PC-9 (cell line): ENCODE data around the gene SLX4IP. TPM values are rescaled to one million over a fixed set of nuclear protein-coding genes. Genes with fewer than 3 reads are reported as not detected.

Experiments
- BruUV-seq: library from RNA; stranded (reverse); fragments of 400-500 nt; replicated peaks from 2 replicates; lab custom pipeline; 2021; lab: Mats Ljungman, UMichigan
- CTCF ChIA-PET: fragments of 300-600 bp; sonication (Branson Sonifier 250); formaldehyde crosslinking; loops from one replicate; lab custom pipeline; 2022; ENCODE audit warnings: antibody characterized with exemption; lab: Charles Lee
- POLR2A ChIA-PET: fragments of 300-600 bp; sonication (Branson Sonifier 250); formaldehyde crosslinking; loops from one replicate; lab custom pipeline; 2022; ENCODE audit warnings: antibody characterized with exemption; ENCODE audit not compliant: unreplicated experiment; lab: Charles Lee
- DNase-seq, 2 experiments: peaks; one replicate each; pipeline versions ENCODE4 v3.0.0 to v3.0.0-alpha.2; 2015 to 2022; ENCODE audit warnings: mixed read lengths in 1 of 2
- H2AFZ ChIP-seq: fragments of 200-600 bp; sonication (generic); 2 replicates; pipeline ENCODE4 v1.8.1; 2017; ENCODE audit warnings: antibody characterized with exemption
- H3F3A ChIP-seq: fragments of 200-600 bp; sonication (generic); 2 replicates; pipeline ENCODE4 v1.8.1; 2017; ENCODE audit warnings: antibody characterized with exemption, mild to moderate bottlenecking, low read depth; ENCODE audit not compliant: insufficient read depth
- H3K27ac ChIP-seq: fragments of 200-600 bp; sonication (generic); 2 replicates; pipeline ENCODE4 v1.6.1; 2016; ENCODE audit warnings: mixed run types
- H3K27me3 ChIP-seq: fragments of 200-600 bp; sonication (generic); 2 replicates; pipeline ENCODE4 v1.6.1; 2016; ENCODE audit warnings: low read depth, mixed run types; ENCODE audit not compliant: insufficient read depth
- H3K36me3 ChIP-seq: fragments of 200-600 bp; sonication (generic); 2 replicates; pipeline ENCODE4 v1.6.1; 2016; ENCODE audit warnings: low read depth, mixed run types
- H3K4me1 ChIP-seq: fragments of 200-600 bp; sonication (generic); replicated peaks from 2 replicates; pipeline ENCODE4 v1.6.1; 2016; ENCODE audit warnings: mixed run types; ENCODE audit not compliant: insufficient read depth
- H3K4me2 ChIP-seq: fragments of 200-600 bp; sonication (generic); 2 replicates; pipeline ENCODE4 v1.6.1; 2017; ENCODE audit warnings: mixed run types
- H3K4me3 ChIP-seq: fragments of 200-600 bp; sonication (generic); 2 replicates; pipeline ENCODE4 v1.6.1; 2016; ENCODE audit warnings: mixed run types
- H3K79me2 ChIP-seq: fragments of 200-600 bp; sonication (generic); 2 replicates; pipeline ENCODE4 v1.6.1; 2017; ENCODE audit warnings: low read depth, mixed run types
- H3K9me2 ChIP-seq: fragments of 200-600 bp; sonication (generic); 2 replicates; pipeline ENCODE4 v1.8.1; 2017; ENCODE audit warnings: mild to moderate bottlenecking; ENCODE audit not compliant: insufficient read depth
- H3K9me3 ChIP-seq: fragments of 200-600 bp; sonication (generic); 2 replicates; pipeline ENCODE4 v1.8.1; 2016; ENCODE audit warnings: low read depth; ENCODE audit not compliant: insufficient read depth
- H4K20me1 ChIP-seq: fragments of 200-600 bp; sonication (generic); 2 replicates; pipeline ENCODE4 v1.8.1; 2017; ENCODE audit not compliant: insufficient read depth
- CTCF ChIP-seq: fragments of 200-600 bp; sonication (generic); conservative IDR thresholded peaks from 2 replicates; pipeline ENCODE4 v1.6.1; 2017; ENCODE audit warnings: mixed run types, antibody characterized with exemption, mild to moderate bottlenecking, moderate library complexity
- EZH2 ChIP-seq: fragments of 200-600 bp; sonication (generic); IDR thresholded peaks from 2 replicates; pipeline ENCODE4 v1.8.0; 2017; ENCODE audit warnings: antibody characterized with exemption, low read depth
- intact Hi-C: fragments of 100-400 bp; cut with micrococcal nuclease; formaldehyde crosslinking; loops from one replicate; pipeline ENCODE4 v1.10.0; 2022; ENCODE audit not compliant: unreplicated experiment
- total RNA-seq: library from RNA; stranded (reverse); gene quantifications from 2 replicates; pipeline ENCODE4 v1.2.3, GENCODE V29; 2021

SLX4IP gene
- total RNA-seq, 1 experiment from 2014 or later = 13.4 TPM

GRCh38 chr20:10631126-10631525 lies 196.0 kb downstream of the SLX4IP start:
- ChIA-PET CTCF (interaction anchor here (1.0 kb wide), 1 partner anchor 78 kb away, joined by 3 read pairs; no protein-coding TSS in a partner anchor), POLR2A (no interaction called here)
- Histone ChIP-seq H2AFZ (no peak overlapping the region), H3K27ac (no peak overlapping the region), H3K36me3 (no peaks in the 10 kb centered on the region), H3K4me3 (no peak overlapping the region), H3K9me2 (no peaks in the 10 kb centered on the region), H3K9me3 (no peaks in the 10 kb centered on the region), H3K27me3 (no peaks in the 10 kb centered on the region), H4K20me1 (no peaks in the 10 kb centered on the region), H3K79me2 (no peaks in the 10 kb centered on the region), H3K4me1 (no peaks in the 10 kb centered on the region), H3F3A (no peaks in the 10 kb centered on the region), H3K4me2 (no peak overlapping the region)
- DNase-seq = no peak
- intact Hi-C loops = no loop called here
- TF ChIP-seq CTCF = no peak
- TF ChIP-seq EZH2 = no peak
- BruUV-seq = no TSS peak

- Histone ChIP-seq H3K27ac (no peak overlapping the region), H3K27me3 (no peaks in the 10 kb centered on the region), H3K9me3 (no peaks in the 10 kb centered on the region), H3K79me2 (no peaks in the 10 kb centered on the region), H3F3A (no peaks in the 10 kb centered on the region; the same call in 1 of the 2 replicates), H4K20me1 (no peaks in the 10 kb centered on the region), H3K4me3 (no peak overlapping the region), H3K4me1 (no peaks in the 10 kb centered on the region), H2AFZ (no peak overlapping the region), H3K9me2 (no peaks in the 10 kb centered on the region), H3K36me3 (no peaks in the 10 kb centered on the region; the same call in 1 of the 2 replicates), H3K4me2 (no peak overlapping the region)
- ChIA-PET CTCF (no interaction called here), POLR2A (no interaction called here)
- DNase-seq = no peak
- intact Hi-C loops = no loop called here
- TF ChIP-seq EZH2 = no peak
- no peak for TF ChIP-seq CTCF
- BruUV-seq = no TSS peak
Observed at GRCh38 chr20:10632721-10633509, 197.8 kb downstream of the SLX4IP start.

GRCh38 chr20:10633718-10634117 lies 198.6 kb downstream of the SLX4IP start:
- no peaks in the 10 kb centered on the region; the same call in none of the 2 replicates for H3F3A ChIP-seq
- peaks cover 6% of the 10 kb centered on the region; the same call in 1 of the 2 replicates for H3K36me3 ChIP-seq
- ChIA-PET CTCF (no interaction called here), POLR2A (no interaction called here)
- no peaks in the 10 kb centered on the region for H3K4me1 ChIP-seq
- no peak for DNase-seq
- no TSS peak for BruUV-seq
- H3K4me2 ChIP-seq = no peak overlapping the region
- H3K9me3 ChIP-seq = no peaks in the 10 kb centered on the region
- intact Hi-C loops = no loop called here
- no peaks in the 10 kb centered on the region for H3K27me3 ChIP-seq
- H3K9me2 ChIP-seq = no peaks in the 10 kb centered on the region
- H3K4me3 ChIP-seq = no peak overlapping the region
- H2AFZ ChIP-seq = no peak overlapping the region
- no peaks in the 10 kb centered on the region for H3K79me2 ChIP-seq
- no peak overlapping the region for H3K27ac ChIP-seq
- no peaks in the 10 kb centered on the region for H4K20me1 ChIP-seq
- TF ChIP-seq EZH2 = no peak
- no peak for TF ChIP-seq CTCF
